ENCODE results near the gene MTRFR.
"Not testable (repeated sequence)": the region's sequence is repeated elsewhere in the genome, so short reads cannot be mapped to it uniquely, and the experiment has no call there.

MTRFR gene

GRCh38 chr12:123232807-123233504, at the start of gene MTRFR, which contains the start of gene MPHOSPH9:
MTRFR (plus strand) TSS chr12:123233436; CDS start chr12:123253675, 20,239 bp downstream.
MPHOSPH9 (minus strand) TSS chr12:123233141; CDS start chr12:123230364, 2,777 bp downstream.
- DNase-seq = peak; percentile 98

- DNase-seq = no peak
Measured at GRCh38 chr12:123187637-123188036, 45.6 kb upstream of the MTRFR start.

- DNase-seq = no peak
Measured at GRCh38 chr12:123199936-123200335, 33.3 kb upstream of the MTRFR start.

DNA sequence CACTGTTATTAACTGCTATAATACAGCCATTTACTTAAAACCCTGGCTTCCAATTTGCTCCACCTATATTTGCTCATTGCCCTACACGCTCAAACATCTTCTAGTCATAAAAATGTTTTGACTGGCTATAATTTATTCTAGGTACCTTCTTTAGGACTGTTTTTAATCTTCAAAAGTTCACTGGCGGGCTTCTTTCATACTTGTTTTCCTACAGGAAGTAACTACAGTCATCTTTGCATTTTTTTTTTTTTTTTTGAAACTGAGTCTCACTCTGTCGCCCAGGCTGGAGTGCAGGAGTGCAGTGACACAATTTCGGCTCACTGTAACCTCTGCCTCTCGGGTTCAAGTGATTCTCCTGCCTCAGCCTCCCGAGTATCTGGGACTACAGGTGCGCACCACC, 32.8 kb upstream of the MTRFR start:
- no peak for DNase-seq

GRCh38 chr12:123206794-123207193, 26.4 kb upstream of the MTRFR start:
- DNase-seq = not testable (repeated sequence)

GRCh38 chr12:123207815-123208214, 25.4 kb upstream of the MTRFR start:
- DNase-seq = not testable (repeated sequence)

DNA sequence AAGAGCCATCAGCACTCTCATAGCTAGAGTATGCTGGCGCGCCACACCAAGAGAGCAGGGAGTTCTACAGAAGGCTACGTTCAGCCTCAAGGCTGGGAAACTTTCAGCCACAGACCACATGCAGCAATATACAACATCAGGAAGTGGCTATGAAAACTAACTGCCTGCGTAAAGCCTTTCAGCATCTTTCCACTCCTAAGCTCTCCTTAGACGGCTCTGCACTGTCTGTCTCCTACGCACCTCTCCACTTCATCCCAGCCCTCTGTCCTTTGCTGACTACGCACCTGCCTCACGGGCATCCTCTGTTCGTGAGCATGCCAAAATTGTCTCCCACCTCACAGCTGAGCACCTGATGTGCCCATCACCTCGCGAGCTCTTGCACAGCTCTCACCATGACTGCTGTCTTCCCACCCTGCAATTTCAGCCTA, 10.0 kb upstream of the MTRFR start:
- DNase-seq = no peak

DNA sequence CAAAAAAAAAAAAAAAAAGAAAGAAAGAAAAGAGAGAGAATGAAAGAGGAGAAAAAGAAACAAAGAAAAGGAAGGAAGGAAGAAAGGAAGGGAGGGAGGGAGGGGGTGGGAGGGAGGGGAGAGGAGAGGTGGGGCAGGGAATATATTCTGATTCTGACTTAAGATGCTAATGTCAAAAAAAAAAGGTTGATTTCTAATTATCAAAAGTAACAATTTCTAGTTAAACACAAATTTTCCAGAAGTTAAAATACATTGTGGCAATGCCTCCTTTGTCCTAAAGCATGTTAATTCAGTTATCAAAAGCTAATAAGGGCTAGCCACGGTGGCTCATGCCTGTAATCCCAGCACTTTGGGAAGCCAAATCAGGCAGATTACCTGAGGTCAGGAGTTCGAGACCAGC, 7.8 kb upstream of the MTRFR start:
- no peak for DNase-seq

DNA sequence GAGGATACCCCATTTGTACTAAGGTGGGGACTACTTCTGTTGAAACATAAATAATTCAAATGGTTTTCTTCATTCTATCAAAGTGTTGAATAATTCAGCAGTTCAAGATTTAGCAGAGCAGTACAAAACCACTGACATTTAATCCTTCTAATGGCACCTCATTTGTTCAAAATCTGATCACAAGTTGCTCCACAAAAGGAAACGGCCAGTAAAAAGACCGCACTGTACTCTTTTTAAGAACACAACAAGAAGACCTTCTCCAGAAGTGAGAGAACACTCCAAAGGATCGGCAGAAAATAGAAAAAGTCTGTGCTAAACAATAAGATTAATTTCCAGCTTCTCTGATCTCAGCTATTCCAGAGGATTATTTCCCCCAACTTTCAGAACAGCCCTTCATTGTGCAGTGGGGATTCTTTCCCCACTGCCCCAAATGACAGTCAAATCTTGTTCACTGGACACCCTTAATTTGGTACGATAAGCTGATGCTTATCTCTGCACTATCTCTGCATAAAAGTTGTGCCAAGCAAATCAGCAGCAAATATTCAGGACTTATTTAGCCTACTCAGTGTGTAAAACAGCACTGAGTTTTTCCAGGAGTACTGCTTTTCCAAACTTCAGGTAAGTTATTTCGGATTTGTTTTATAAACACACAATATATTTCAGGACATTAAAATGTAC, 5.5 kb upstream of the MTRFR start:
- no peak for DNase-seq

GRCh38 chr12:123229051-123229450, 4.2 kb upstream of the MTRFR start:
- no peak for DNase-seq

DNA sequence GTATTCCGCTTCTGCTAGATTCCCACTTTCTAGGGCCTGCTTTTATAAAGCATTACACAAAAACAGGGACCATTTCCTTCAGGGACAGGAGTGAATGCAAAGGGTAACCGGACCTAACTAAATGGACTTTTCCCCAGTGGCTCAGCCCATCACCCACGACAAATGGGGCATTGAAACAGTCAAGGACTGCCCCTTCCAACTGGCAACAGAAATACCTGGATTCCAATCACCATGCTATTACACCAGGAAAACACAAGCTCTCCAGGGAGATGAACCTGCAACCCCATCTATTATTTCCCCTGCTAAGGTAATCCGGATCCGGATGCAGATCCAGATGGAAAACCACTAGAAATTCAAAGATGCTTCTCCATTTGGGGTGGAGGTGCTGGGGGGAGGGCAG, 1.3 kb upstream of the MTRFR start:
- peak; percentile 20 for DNase-seq

GRCh38 chr12:123232472-123232806, 797 bp upstream of the MTRFR start:
- no peak for DNase-seq

GRCh38 chr12:123233505-123234308, 471 bp downstream of the MTRFR start:
- no peak for DNase-seq

DNA sequence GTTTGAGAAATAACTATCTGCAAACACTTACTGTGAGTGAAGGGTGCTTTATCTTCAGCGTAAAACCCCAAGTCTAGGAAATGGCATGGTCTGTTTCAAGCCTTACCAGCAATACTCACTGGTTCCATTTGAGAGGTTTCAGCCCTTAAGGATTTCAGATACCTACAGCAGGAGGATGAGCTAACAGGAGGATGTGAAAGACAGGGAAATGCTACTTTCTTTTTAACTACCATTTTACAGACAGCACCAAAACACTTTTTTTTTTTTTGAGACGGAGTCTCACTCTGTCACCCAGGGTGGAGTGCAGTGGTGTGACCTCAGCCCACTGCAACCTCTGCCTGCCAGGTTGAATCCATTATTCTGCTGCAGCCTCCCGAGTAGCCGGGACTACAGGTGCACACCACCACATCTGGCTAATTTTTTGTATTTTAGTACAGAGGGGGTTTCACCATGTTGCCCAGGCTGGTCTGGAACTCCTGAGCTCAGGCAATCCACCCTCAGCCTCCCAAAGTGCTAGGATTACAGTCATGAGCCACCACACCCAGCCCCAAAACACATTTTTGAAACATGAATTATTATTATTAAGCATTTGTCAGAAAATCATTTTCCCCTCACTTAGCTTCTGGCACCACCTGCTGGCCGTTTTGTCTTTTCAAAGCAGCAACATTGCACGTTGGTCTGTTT, 4.6 kb downstream of the MTRFR start:
- DNase-seq = peak; percentile 34

DNA sequence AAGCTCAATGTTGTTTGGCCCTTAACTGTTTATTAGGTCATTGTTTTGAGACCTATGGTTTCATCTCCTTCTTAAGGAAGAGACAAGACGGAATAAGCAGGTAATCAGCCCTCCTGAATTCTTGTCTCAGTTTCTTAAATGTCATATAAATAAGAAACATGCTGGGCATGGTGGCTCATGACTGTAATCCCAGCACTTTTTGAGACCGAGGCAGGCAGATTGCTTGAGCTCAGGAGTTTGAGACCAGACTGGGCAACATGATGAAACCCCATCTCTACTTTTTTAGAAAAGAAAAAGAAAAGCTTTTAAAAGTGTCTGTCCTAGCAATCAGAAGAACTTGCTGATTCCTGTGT, 5.1 kb downstream of the MTRFR start:
- DNase-seq = no peak

- no peak for DNase-seq
Measured at GRCh38 chr12:123238961-123239360, 5.7 kb downstream of the MTRFR start.

DNA sequence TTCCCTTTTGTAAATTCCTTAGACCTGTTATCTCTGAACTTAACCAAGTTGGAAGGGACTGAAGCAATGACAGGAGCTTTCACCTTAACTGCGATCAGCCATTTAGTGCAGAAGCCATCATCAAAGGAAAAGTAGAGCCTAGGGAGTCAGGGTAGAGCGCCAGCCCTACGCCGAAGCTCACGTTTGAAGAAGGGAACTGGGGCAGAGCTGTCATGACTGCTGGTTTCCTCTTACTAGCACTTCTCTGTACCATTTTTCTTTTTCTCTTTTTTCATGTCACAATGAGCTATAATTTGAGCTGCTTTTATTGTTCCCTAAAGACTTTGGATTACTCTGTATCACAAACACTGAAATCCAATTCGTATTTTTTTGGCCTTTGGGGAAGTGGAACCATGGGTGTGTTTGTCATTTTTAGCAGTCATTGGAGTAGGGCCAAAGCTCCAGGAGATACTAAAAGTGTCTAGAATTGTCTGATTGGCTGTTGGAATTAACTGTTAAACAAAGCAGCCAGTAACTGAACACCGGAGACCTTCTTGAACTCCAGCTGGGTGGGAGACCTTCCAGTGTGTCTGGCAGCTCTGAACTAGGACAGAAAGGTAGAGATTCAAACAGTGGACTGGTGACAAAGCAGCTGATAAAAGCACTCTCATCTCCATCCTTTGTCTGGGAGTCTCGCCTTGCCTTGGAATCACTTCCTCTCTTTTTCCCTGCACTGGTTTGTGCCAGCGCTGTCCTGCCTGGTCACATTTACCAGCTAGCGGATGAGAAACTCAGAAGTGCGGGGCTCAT, 9.1 kb downstream of the MTRFR start:
- peak; percentile 86 for DNase-seq

DNA sequence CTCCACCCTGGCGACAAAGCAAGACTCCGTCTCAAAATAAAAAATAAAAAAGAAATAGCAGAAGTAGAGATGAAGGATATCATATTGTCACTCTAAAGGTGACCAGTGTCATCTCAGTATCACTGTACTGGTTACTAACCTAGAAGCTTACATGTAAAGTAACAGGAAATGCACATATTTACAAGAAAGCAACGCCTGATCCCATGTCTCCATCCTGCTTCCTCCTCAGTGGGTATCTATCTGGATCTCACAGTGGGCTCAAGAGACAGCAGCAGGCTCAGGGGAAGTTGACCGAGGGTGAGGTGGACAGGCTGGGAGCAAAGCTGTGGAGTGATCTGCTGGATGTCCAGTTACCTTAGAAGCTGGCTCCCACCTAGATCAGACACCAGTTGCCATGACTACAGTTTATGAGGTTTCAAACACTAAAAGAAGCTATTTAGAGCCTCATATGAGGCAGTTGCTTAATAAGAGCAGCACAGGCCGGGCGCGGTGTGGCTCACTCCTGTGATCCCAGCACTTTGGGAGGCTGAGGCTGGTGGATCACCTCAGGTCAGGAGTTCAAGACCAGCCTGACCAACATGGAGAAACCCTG, 10.5 kb downstream of the MTRFR start:
- no peak for DNase-seq

GRCh38 chr12:123245678-123246077, 12.4 kb downstream of the MTRFR start:
- DNase-seq = no peak

DNA sequence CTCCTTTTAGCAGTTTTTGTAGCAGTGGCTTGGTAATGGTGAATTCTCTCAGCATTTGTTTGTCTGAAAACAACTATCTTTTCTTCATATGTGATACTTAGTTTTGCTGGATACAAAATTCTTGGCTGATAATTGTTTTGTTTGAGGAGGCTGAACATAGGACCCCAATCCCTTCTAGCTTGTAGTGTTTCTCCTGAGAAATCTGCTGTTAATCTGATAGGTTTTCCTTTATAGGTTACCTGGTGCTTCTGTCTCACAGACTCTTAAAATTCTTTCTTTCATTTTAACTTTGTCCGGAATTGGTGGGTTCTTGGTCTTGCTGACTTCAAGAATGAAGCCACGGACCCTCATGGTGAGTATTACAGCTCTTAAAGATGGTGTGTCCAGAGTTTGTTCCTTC, 14.9 kb downstream of the MTRFR start:
- DNase-seq = not testable (repeated sequence)

GRCh38 chr12:123248996-123249741, 15.9 kb downstream of the MTRFR start:
- DNase-seq = not testable (repeated sequence)
